Measurements from ENCODE around the gene CPNE4.

DNA sequence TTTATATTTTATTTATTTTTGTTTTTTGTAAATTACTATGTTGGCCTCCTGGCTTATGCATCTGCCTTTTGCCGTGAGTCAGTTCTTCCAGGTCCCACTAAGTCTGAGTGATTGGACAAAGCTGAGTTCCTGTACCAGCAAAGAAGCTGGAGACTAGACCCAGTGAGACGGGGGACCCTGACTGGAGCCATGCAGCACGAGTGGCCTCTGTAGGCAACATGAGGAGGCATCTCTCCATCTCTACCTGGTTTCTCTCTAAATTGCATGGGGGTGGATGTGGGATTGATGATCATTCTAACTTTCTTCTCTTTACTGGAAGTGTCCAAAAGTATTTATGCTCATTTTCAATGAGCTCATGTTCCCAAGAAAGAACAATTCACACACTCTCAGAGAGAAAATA lies 376.7 kb downstream of the CPNE4 start:
- TF ChIP-seq POLR2A (IDR thresholded peaks at IDR 0.05; ENCODE audit: low read length) = no peak
- TF ChIP-seq GATA1 (IDR thresholded peaks at IDR 0.05; ENCODE audit: low read depth, low read length) = no peak

Measured in erythroblast (primary cell).